HG02623 (cell line): ENCODE results near the gene ITPKA.

Source experiments
- ATAC-seq: cut with Tn5 transposase; IDR thresholded peaks from one replicate; pipeline ENCODE4 v1.9.1; 2021; ENCODE audit warnings: moderate library complexity; ENCODE audit not compliant: unreplicated experiment

Gene ITPKA

DNA sequence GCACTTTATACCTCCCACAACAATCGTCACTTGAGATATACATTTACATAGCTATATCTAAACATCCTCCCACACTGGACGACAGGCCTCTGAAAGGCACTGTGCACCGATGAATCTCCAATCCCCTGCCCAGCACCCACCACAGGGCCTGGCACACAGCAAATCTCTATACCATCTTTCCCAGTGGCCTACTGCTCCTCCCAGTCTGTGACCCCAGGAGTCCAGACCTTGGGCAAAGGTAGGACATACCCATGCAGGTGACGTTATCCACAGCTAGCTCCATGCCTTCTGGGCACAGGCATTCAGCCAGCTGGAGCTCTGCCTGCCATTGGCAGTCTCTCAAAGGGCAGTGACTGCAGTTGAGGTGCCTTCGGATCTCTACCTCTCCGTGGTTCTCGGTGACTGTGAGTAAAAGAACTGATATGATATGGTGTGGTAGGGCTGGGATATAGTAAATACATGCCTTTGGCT lies 14.2 kb downstream of the ITPKA start:
- ATAC-seq: no peak

GRCh38 chr15:41510728-41511127 lies 17.1 kb downstream of the ITPKA start:
- no peak for ATAC-seq

DNA sequence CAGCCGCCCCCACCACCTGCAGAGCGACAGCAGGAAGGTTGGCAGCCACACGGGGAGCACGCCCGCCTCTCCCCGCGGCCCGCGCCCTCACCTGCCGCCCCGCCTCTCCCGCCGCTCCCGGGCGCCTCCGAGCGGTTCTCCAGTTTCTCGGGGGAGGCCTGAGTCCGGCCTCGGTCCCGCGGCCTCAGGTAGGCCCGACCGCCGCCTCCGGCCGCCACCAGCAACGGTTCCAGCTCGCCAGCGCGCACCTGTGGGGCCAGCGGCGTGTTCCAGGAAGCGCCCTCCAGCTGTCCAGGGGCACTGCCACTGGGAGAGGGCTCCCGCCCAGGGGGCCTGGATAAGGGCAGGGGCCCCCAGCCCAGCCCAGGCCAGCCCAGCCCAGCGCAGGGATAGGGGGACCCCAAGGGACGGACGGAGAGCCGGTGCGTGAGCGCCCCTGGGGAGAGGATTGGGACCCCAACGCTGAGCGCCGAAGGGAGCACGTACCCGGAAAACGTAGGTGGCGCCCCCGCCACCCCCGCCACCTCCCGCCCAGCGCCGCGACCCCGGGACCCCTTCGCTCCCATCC lies 17.7 kb downstream of the ITPKA start:
- no peak for ATAC-seq

DNA sequence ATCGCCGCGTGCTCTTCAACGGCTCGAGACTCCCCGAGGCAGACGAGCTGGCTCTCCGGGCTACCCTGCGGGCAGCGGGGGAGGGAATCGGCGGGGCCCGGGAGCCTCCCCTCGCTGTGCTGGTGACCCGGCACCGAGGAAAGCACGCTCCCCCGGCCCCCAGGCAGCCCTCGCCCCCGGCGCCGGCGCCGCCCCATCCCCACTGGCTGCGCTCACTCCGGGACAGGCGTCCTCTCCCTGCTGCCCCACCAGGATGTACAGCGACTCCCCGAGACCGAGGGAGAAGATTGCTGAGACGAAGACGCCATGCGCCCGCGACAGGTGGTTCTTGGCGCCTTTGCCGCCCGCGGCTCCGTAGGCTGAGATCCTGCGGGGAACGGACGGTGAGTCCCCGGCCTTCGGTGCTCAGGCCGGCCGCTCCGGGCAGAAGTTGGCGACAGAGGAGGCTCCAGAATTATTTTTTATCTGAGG lies 18.3 kb downstream of the ITPKA start:
- no peak for ATAC-seq

- no peak for ATAC-seq
Observed at GRCh38 chr15:41512512-41512939, 18.9 kb downstream of the ITPKA start.

DNA sequence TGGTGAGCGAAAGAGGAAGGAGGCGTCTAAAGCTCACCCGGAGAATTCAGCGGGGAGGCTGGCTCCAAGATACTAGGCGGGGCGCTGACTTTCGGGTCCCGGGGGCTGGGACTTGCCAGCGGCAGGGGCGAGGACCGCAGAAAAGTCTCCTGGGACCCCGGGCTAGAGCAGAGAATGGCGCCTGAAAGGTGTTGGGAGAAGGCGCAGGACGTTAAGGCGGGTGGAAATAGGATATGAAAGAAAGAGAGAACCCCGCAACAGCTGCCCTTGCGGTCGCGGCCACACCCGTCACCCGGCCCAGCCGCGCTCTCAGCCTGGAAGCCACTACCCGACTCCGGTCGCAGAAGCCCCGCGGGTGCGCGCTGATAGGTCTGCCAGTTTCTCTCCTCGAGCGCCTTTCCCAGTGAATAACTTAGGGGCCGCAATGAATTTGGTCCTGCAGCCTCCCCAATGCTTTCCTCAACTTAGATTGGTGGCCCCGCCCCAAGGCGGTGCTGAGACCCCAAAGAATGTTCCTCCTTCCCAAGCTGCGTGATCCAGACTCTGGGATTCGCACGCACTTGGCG lies 19.3 kb downstream of the ITPKA start:
- ATAC-seq: no peak

- no peak for ATAC-seq
Observed at GRCh38 chr15:41513506-41514227, 20.0 kb downstream of the ITPKA start, which contains the start of gene LTK. LTK (minus strand) TSS chr15:41513827; CDS start chr15:41513709, 118 bp downstream.

GRCh38 chr15:41517895-41518449 lies 24.3 kb downstream of the ITPKA start:
- no peak for ATAC-seq

DNA sequence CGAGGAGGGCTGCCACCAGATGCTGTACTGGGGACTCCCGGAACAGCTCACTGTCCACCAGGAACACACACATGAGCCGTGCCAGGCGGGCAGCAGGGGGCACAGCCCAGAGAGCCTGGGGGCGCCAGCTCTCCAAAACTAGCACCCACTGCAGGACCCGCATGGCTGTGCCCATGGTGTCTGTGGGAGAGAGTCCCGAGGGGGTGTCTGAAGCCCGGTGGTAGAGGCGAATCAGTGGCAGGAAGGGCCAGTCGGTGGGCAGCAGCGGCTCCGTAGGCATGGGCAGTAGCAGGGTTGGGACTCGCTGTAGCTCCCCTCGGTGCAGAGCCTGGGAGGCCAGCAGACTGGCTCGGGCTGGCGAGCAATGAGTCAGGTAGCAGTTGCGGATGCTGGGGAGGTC lies 27.0 kb downstream of the ITPKA start:
- ATAC-seq: no peak

GRCh38 chr15:41521614-41522013 lies 27.9 kb downstream of the ITPKA start:
- no peak for ATAC-seq

GRCh38 chr15:41523097-41523496 lies 29.4 kb downstream of the ITPKA start:
- ATAC-seq: no peak

DNA sequence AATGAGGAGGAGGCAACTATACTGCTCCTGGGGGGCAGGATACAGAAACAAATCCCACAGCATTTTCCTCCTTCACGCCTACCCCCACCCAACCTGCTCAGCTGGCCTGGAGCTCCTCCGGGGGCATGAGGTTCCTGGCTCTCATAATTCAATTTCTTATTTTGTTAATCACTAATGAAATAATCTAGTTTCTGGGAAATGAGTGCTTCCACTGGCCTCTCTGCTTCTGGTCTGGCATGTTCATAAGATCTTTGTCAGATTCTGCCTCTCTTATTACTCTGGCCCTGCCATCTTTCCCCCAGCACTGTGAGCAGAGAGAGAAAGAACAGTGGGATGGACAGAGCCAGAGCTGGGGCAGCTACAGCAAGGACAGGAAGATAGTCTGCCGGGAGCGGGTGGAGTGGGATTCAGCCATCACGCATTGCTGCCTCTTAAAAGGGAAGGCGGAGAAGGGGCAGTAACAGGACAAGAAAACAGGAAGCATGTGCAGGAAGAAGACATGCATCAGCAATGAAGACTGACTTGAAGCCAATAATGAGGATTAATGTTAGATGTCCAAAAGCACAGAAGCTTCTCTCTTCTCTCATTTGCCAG lies 36.8 kb downstream of the ITPKA start:
- ATAC-seq: no peak

DNA sequence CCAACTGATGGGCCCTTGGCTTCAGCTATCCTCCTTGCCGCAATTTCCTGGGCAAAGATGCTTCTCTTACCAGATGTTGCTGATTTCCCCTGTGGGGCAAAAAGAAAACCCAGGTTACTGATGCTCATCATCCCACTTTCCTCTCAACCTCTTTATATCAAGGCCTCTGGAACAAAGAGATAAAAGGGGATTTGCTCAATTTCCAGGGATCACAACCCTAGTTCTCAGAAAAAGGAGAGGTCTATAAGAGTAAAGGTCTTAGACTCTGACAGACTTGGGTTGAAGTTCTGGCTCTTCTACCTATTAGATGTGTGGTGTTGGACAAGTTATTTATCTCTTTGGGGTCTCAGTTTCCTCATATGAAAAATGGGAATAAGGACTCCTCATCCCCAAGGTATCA lies 41.9 kb downstream of the ITPKA start:
- no peak for ATAC-seq

DNA sequence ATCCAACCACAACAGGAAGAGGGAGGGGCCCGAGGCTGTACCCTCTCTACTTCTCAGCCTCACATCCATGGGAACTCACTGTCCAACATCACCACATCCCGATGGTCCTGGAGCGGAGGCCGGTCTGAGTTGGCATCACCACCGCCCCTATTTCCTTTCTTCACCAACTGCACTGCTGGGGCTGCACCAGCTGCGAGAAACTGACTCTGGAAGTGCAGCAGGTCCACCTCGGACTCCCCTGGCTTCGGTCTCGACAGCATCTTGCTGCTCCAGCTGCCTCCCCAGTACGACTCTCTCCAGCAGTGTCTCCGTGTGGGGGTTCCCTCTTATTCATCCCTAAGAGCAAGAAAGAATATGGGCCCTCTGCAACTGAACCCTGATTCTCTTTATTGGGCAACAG lies 43.2 kb downstream of the ITPKA start:
- ATAC-seq: no peak

DNA sequence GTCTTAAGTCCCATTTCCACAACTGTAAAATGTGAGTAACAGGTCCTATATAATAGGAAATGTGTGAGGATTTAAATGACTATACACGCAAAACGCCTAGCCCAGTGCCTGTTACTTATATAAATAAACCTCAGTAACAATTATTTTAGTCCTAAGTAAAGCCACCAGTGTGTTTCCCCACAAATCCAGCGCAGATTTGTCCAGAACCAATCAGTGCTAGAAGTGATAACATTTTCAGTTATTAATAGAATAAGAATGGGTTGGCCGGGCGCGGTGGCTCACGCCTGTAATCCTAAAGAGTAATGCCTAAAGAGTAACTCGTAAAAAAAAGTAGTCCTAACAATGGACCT lies 49.8 kb downstream of the ITPKA start:
- ATAC-seq: no peak

DNA sequence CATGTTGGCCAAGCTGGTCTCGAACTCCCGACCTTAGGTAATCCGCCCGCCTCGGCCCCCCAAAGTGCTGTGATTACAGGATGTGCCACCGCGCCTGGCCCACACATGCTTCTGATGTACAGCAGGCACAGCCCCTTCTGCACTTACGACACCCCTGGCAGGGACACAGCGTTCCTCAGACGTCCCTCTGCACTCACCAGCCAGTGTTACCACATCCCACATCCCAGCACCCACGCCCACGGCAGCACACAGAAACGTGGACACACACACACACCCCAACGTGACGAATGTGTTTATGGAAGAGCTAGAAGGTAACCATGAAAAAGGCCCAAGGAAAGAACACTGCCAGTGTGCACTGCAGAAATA lies 51.0 kb downstream of the ITPKA start:
- ATAC-seq: no peak

DNA sequence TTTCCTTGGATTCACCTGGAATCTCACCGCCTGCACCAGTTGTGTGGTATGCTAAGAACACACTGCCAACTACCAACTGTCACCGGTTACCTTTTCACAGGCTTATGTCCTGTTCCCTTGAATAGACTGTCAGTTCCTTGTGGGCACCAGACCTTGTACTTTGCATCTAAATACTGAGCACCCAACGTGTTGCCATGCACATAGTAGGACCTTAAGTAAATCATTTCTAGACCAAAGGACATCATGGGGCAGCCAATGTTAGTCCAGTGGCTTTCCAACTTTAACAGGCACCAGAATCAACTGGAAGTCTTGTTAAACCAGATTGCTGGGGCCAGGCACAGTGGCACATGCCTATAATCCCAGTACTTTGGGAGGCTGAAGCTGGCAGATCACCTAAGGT lies 51.5 kb downstream of the ITPKA start:
- no peak for ATAC-seq

DNA sequence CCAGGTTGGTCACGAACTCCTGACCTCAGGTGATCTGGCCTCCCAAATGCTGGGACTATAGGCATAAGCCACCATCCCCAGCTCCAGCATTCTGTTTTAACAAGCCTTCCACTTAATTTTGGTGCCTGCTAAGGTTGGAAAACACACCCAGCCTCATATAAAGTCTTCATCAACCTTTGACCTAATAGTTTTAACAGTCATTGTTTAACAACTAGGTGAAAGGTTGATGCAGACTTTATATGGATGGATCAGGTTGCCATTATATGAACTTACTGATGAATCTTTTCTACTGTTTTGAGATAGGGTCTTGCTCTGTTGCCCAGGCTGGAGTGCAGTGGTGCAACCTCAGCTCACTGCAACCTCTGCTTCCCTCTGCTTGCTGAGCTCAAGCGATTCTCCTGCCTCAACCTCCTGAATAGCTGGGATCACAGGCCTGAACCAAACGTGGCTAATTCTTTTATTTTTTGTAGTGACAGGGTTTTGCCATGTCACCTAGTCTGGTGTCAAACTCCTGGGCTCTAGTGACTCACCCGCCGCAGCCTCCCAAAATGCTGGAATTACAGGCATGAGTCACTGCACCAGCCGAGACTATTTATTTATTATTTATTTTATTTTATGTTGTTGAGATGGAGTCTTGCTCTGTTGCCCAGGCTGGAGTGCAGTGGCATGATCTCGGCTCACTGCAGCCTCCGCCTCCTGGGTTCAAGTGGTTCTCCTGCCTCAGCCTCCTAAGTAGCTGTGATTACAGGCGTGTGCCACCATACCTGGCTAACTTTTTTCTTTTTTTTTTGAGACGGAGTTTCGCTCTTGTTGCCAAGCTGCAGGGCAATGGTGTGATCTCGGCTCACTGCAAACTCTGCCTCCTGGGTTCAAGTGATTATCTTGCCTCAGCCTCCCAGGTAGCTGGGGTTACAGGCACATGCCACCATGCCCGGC lies 53.4 kb downstream of the ITPKA start:
- ATAC-seq: no peak

GRCh38 chr15:41550066-41550775 lies 56.5 kb downstream of the ITPKA start:
- no peak for ATAC-seq
